ENCODE results near the gene TMEM243. TPM values are rescaled to one million over a fixed set of nuclear protein-coding genes. Genes with fewer than 3 reads are reported as not detected.

Gene TMEM243
- total and polyA plus RNA-seq, 2 of the 13 experiments (the other 11 are each of a cell fraction or from before 2014, with no cell fraction given) = 25.1 to 31.2 TPM

GRCh38 chr7:87219545-87220025, at the start of gene TMEM243 (continued):
- no peak for TF ChIP-seq LCORL (IDR thresholded peaks at IDR 0.05)
- no peak for TF ChIP-seq LCORL (CRISPR knock-in tag; IDR thresholded peaks at IDR 0.05)
- no peak for TF ChIP-seq TGIF2 (CRISPR knock-in tag; IDR thresholded peaks at IDR 0.05)
- no peak; the same call in 1 of the 2 replicates for TF ChIP-seq ZNF501 (CRISPR knock-in tag; IDR thresholded peaks at IDR 0.05)
- no peak for TF ChIP-seq ZNF205 (CRISPR knock-in tag; IDR thresholded peaks at IDR 0.05)
- TF ChIP-seq REL (CRISPR knock-in tag; conservative IDR thresholded peaks at IDR 0.05) = no peak
- TF ChIP-seq CBX5 (CRISPR knock-in tag; IDR thresholded peaks at IDR 0.05; ENCODE audit: borderline replicate concordance) = no peak
- no peak for TF ChIP-seq KAT2B (IDR thresholded peaks at IDR 0.05; ENCODE audit: borderline replicate concordance, low read depth, low read length)
- no peak for TF ChIP-seq ATF4 (CRISPR knock-in tag; IDR thresholded peaks at IDR 0.05)

- no peak for FAIRE-seq
- no TSS peak for BruUV-seq (replicated peaks)
- no peak overlapping the region for H3K4me3 ChIP-seq (replicated peaks in 1 of 3; ENCODE audit: insufficient read depth in 1 of 3, low read depth in 2 of 3, low read length in 3 of 3)
- ATAC-seq = no peak
- no peaks in the 10 kb centered on the region for H3K4me1 ChIP-seq (ENCODE audit: insufficient read depth, low read length)
- H3K79me2 ChIP-seq (ENCODE audit: insufficient read depth, low read length) = no peaks in the 10 kb centered on the region
- H3K27ac ChIP-seq (ENCODE audit: extremely low read length, insufficient read depth, low read length) = no peak overlapping the region
- no peaks in the 10 kb centered on the region for H3K9me3 ChIP-seq (ENCODE audit: low read length)
- 14% methylated on average over 3 of the region's 3 CpGs for WGBS (ENCODE audit: low lambda C conversion rate)
- no peaks in the 10 kb centered on the region for H3K36me3 ChIP-seq (replicated peaks in 1 of 2; ENCODE audit: control insufficient read depth in 1 of 2, insufficient read depth in 2 of 2, low read length in 2 of 2)
- no peak overlapping the region for H3K4me2 ChIP-seq (ENCODE audit: low read depth, low read length)
- H3K9ac ChIP-seq (ENCODE audit: insufficient read depth, low read depth, low read length) = no peak overlapping the region
- DNase-seq (ENCODE audit: low spot score) = no peak
- ChIA-PET POLR2A (no interaction called here), CTCF (ENCODE audit: low intra/inter-chr PET ratio, low total read pairs) (no interaction called here)
- in situ Hi-C loops (cut with HindIII; ENCODE audit: extremely low pct_ligation_motif_present, low pct_unique_long_range_greater_than_20kb) = no loop called here
- no peaks in the 10 kb centered on the region for H3K27me3 ChIP-seq (ENCODE audit: control insufficient read depth in 1 of 2, insufficient read depth in 2 of 2, low read length in 2 of 2)
- H4K20me1 ChIP-seq (ENCODE audit: insufficient read depth, low read length) = no peaks in the 10 kb centered on the region
- intact Hi-C loops (cut with micrococcal nuclease; ENCODE audit: unreplicated experiment) = no loop called here
- no peak overlapping the region for H2AFZ ChIP-seq (ENCODE audit: low read length)
- TF ChIP-seq ZSCAN30 (CRISPR knock-in tag; IDR thresholded peaks at IDR 0.05) = no peak
- no peak for TF ChIP-seq ZNF878 (CRISPR knock-in tag; IDR thresholded peaks at IDR 0.05)
- TF ChIP-seq IRF1 (CRISPR knock-in tag; IDR thresholded peaks at IDR 0.05; ENCODE audit: low read depth) = no peak
- no peak for TF ChIP-seq ZNF431 (CRISPR knock-in tag; IDR thresholded peaks at IDR 0.05; ENCODE audit: borderline replicate concordance, low read depth)
- no peak for TF ChIP-seq TAF15 (IDR thresholded peaks at IDR 0.05; ENCODE audit: low read depth, low read length, poor library complexity, severe bottlenecking)
- no peak for TF ChIP-seq KDM6A (CRISPR knock-in tag; IDR thresholded peaks at IDR 0.05; ENCODE audit: low read depth)
- TF ChIP-seq SRF (IDR thresholded peaks at IDR 0.05; ENCODE audit: low read depth, low read length) = no peak
- no peak for TF ChIP-seq ADNP (CRISPR knock-in tag; IDR thresholded peaks at IDR 0.05)
- no peak for TF ChIP-seq TFDP1 (CRISPR knock-in tag; IDR thresholded peaks at IDR 0.05; ENCODE audit: borderline replicate concordance)
- no peak for TF ChIP-seq HINFP (CRISPR knock-in tag; IDR thresholded peaks at IDR 0.05; ENCODE audit: low read depth)
These were observed 47.8 kb upstream of the TMEM243 start for GRCh38 chr7:87267239-87267900.
